Mesenchymal stem cell (in vitro differentiated cells and primary cell): ENCODE data around the gene UTS2R.

ENCODE experiments used
- DNase-seq: peaks from one replicate; pipeline ENCODE4 v3.0.0-alpha.2; 2013
- H2AFZ ChIP-seq: one replicate; pipeline ENCODE4 v1.6.1; 2013; ENCODE audit warnings: low read depth, mild to moderate bottlenecking, control low read depth, inconsistent platforms, low read length, moderate library complexity
- H2AK5ac ChIP-seq: 2 replicates; pipeline ENCODE4 v1.6.1; 2013; ENCODE audit warnings: low read length, moderate library complexity, mild to moderate bottlenecking, inconsistent platforms; ENCODE audit not compliant: severe bottlenecking
- H2BK120ac ChIP-seq: one replicate; pipeline ENCODE4 v1.6.1; 2013; ENCODE audit warnings: low read depth, mild to moderate bottlenecking, inconsistent platforms, low read length, moderate library complexity
- H2BK12ac ChIP-seq, 2 experiments: one replicate each; pipeline ENCODE4 v1.6.1; 2013; ENCODE audit warnings: inconsistent platforms in 2 of 2, low read length in 2 of 2, mild to moderate bottlenecking in 2 of 2, moderate library complexity in 2 of 2, control low read depth in 1 of 2
- H2BK15ac ChIP-seq: one replicate; pipeline ENCODE4 v1.6.1; 2013; ENCODE audit warnings: mild to moderate bottlenecking, low read depth, inconsistent platforms; ENCODE audit not compliant: poor library complexity, severe bottlenecking
- H2BK5ac ChIP-seq: 2 replicates; pipeline ENCODE4 v1.6.1; 2013; ENCODE audit warnings: low read depth, mild to moderate bottlenecking, low read length, control low read depth, inconsistent platforms; ENCODE audit not compliant: poor library complexity, severe bottlenecking
- H3K14ac ChIP-seq, 2 experiments: one replicate each; pipeline ENCODE4 v1.6.1; 2013; ENCODE audit warnings: inconsistent platforms in 2 of 2, low read length in 2 of 2, control low read depth in 1 of 2, mild to moderate bottlenecking in 1 of 2, moderate library complexity in 1 of 2
- H3K18ac ChIP-seq, 2 experiments: one replicate each; pipeline ENCODE4 v1.6.1; 2013; ENCODE audit warnings: inconsistent platforms in 2 of 2, low read length in 2 of 2, control low read depth in 1 of 2, low read depth in 1 of 2, mild to moderate bottlenecking in 1 of 2
- H3K23ac ChIP-seq, 2 experiments: one replicate each; pipeline ENCODE4 v1.6.1; 2013; ENCODE audit warnings: inconsistent platforms in 2 of 2, low read length in 2 of 2, mild to moderate bottlenecking in 2 of 2, moderate library complexity in 2 of 2, control low read depth in 1 of 2
- H3K27ac ChIP-seq: 2 replicates; pipeline ENCODE4 v1.5.1; 2013; ENCODE audit warnings: mild to moderate bottlenecking, moderate library complexity, low read length, control low read depth, inconsistent platforms; ENCODE audit not compliant: poor library complexity, severe bottlenecking
- H3K27me3 ChIP-seq, 2 experiments: 2 replicates each; pipeline versions ENCODE4 v1.6.1 to v1.7.0; 2013; ENCODE audit warnings: low read length in 2 of 2, mild to moderate bottlenecking in 2 of 2, moderate library complexity in 2 of 2, control low read depth in 1 of 2, inconsistent platforms in 1 of 2; ENCODE audit not compliant: control insufficient read depth in 1 of 2, insufficient read depth in 1 of 2
- H3K36me3 ChIP-seq, 2 experiments: 2 replicates each; pipeline versions ENCODE4 v1.6.1 to v1.7.0; 2013; ENCODE audit warnings: low read length in 2 of 2, control low read depth in 1 of 2, inconsistent platforms in 1 of 2, low read depth in 1 of 2, mild to moderate bottlenecking in 1 of 2; ENCODE audit not compliant: insufficient read depth in 2 of 2, control insufficient read depth in 1 of 2
- H3K4ac ChIP-seq, 2 experiments: one replicate each; pipeline ENCODE4 v1.6.1; 2013; ENCODE audit warnings: inconsistent platforms in 2 of 2, low read length in 2 of 2, mild to moderate bottlenecking in 2 of 2, moderate library complexity in 2 of 2, control low read depth in 1 of 2, low read depth in 1 of 2
- H3K4me1 ChIP-seq: 2 replicates; pipeline ENCODE4 v1.6.1; 2013; ENCODE audit warnings: low read depth, low read length, control low read depth; ENCODE audit not compliant: control insufficient read depth, insufficient read depth
- H3K4me2 ChIP-seq: 2 replicates; pipeline ENCODE4 v1.6.1; 2013; ENCODE audit warnings: low read length, mild to moderate bottlenecking, inconsistent platforms; ENCODE audit not compliant: poor library complexity, severe bottlenecking
- H3K4me3 ChIP-seq, 2 experiments: 2 replicates each; pipeline versions ENCODE4 v1.5.1 to v1.7.0; 2013; ENCODE audit warnings: low read length in 2 of 2, mild to moderate bottlenecking in 2 of 2, control low read depth in 1 of 2, low read depth in 1 of 2; ENCODE audit not compliant: insufficient read depth in 1 of 2
- H3K79me1 ChIP-seq: replicated peaks from 2 replicates; pipeline ENCODE4 v1.6.1; 2013; ENCODE audit warnings: mild to moderate bottlenecking, control low read depth, low read length, inconsistent platforms; ENCODE audit not compliant: poor library complexity, severe bottlenecking
- H3K9ac ChIP-seq: 2 replicates; pipeline ENCODE4 v1.7.0; 2013; ENCODE audit warnings: mild to moderate bottlenecking, low read length, moderate library complexity
- H3K9me3 ChIP-seq: 2 replicates; pipeline ENCODE4 v1.7.0; 2013; ENCODE audit warnings: mild to moderate bottlenecking, low read length; ENCODE audit not compliant: control insufficient read depth
- H4K8ac ChIP-seq: one replicate; pipeline ENCODE4 v1.6.1; 2013; ENCODE audit warnings: inconsistent platforms, mild to moderate bottlenecking, low read length, moderate library complexity
- H4K91ac ChIP-seq: one replicate; pipeline ENCODE4 v1.6.1; 2013; ENCODE audit warnings: mild to moderate bottlenecking, low read length, inconsistent platforms
- WGBS: methylation state at CpG from one replicate; pipeline ENCODE4 v1.1.7; 2013; ENCODE audit warnings: mixed read lengths; 5-methylcytosine and 5-hydroxymethylcytosine counted together

UTS2R gene

DNA sequence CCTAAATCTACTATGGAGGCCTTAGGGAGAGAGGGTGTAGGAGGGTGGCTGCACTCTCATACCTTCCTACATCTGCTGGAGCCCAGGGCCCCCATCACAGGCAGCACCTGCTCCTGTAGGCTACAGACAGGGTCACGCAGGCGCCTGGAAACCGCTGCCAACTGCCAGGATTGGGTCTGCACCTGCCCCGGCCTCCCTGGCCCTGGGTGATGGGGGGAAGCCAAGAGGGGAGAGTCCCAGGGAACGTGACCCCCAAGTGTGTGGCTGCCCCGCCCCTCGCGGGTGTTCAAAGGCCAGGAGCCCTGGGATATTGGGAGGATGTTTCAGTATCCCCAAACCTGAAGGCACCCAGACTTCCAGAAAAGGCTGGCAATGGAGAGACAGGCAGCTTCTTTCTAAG, 18.1 kb upstream of the UTS2R start:
- Histone ChIP-seq H3K4ac (no peak overlapping the region), H3K23ac (no peak overlapping the region), H3K9ac (no peak overlapping the region), H3K18ac (no peak overlapping the region), H4K91ac (no peak overlapping the region), H3K4me1 (peaks cover 39% of the 10 kb centered on the region), H2BK15ac (no peak overlapping the region), H2BK12ac (no peak overlapping the region), H3K14ac (no peak overlapping the region), H4K8ac (no peak overlapping the region), H3K4me2 (no peak overlapping the region), H2AFZ (no peak overlapping the region), H3K79me1 (no peaks in the 10 kb centered on the region), H3K4me3 (no peak overlapping the region), H2BK120ac (no peak overlapping the region), H2BK5ac (no peak overlapping the region), H3K27me3 (peaks cover 9 to 44% of the 10 kb centered on the region in 2 experiments), H2AK5ac (no peak overlapping the region), H3K27ac (no peak overlapping the region), H3K36me3 (no peaks in the 10 kb centered on the region), H3K9me3 (no peaks in the 10 kb centered on the region)
- 83% methylated on average over 8 of the region's 8 CpGs for WGBS
- DNase-seq: no peak

- peaks cover 44% of the 10 kb centered on the region for H3K4me1 ChIP-seq
- H2BK5ac ChIP-seq: no peak overlapping the region
Measured at GRCh38 chr17:82354804-82355308, 16.7 kb upstream of the UTS2R start.

DNA sequence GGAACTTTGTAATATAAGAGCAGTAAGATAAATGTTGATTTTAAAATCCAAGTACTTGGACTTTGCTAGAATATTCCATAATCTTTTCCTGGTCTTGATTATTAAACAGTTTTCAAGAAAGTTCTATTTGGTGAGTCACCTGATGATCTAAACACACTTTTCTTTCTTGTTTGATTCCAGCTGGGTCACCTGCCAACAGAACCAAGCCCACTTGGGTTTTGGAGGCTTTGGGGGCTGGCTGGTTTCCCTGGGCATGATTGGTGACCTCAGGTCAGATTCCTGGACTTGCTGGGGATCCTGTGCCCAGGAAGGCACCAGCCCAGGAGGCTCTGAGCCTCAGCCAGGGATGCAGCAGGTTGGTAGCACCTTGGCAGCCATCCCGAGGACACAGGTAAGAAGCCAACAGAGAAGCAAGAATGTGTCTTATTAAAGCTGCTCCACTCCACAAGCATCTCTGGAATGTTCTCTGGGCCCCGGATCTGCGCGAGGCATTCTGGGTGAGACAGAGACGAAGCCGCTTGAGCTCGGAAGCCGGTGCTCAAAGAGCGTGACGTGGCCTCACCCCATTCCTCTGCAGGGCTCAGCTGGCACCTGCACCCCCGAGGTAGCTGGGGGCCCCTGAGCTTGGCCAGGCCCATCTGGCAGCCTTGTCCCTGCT, 15.7 kb upstream of the UTS2R start:
- WGBS: 90% methylated on average over 10 of the region's 11 CpGs
- H2AFZ ChIP-seq: no peak overlapping the region
- no peak overlapping the region for H2BK5ac ChIP-seq
- H3K27ac ChIP-seq: no peak overlapping the region
- no peak overlapping the region for H2AK5ac ChIP-seq
- H3K4ac ChIP-seq: no peak overlapping the region
- H2BK15ac ChIP-seq: no peak overlapping the region
- no peak overlapping the region for H3K9ac ChIP-seq
- no peak for DNase-seq
- H3K27me3 ChIP-seq: peaks cover 11 to 55% of the 10 kb centered on the region in 2 experiments
- H3K36me3 ChIP-seq: no peaks in the 10 kb centered on the region
- no peak overlapping the region for H2BK12ac ChIP-seq
- H3K79me1 ChIP-seq: no peaks in the 10 kb centered on the region
- H4K8ac ChIP-seq: no peak overlapping the region
- no peak overlapping the region for H2BK120ac ChIP-seq
- H3K4me2 ChIP-seq: no peak overlapping the region
- H3K4me3 ChIP-seq: no peak overlapping the region
- H3K4me1 ChIP-seq: peaks cover 39% of the 10 kb centered on the region
- no peak overlapping the region for H3K14ac ChIP-seq
- no peak overlapping the region for H4K91ac ChIP-seq
- no peak overlapping the region for H3K18ac ChIP-seq
- H3K23ac ChIP-seq: no peak overlapping the region
- H3K9me3 ChIP-seq: no peaks in the 10 kb centered on the region

More at GRCh38 chr17:82354804-82355308, 16.7 kb upstream of the UTS2R start:
- WGBS: 82% methylated on average over 3 of the region's 7 CpGs
- H3K4me3 ChIP-seq: no peak overlapping the region
- H4K91ac ChIP-seq: no peak overlapping the region
- peaks cover 6 to 55% of the 10 kb centered on the region in 2 experiments for H3K27me3 ChIP-seq
- H3K14ac ChIP-seq: no peak overlapping the region
- H3K27ac ChIP-seq: no peak overlapping the region
- DNase-seq: no peak
- H3K9ac ChIP-seq: no peak overlapping the region
- no peak overlapping the region for H2BK120ac ChIP-seq
- H2BK15ac ChIP-seq: no peak overlapping the region
- H3K9me3 ChIP-seq: no peaks in the 10 kb centered on the region
- H3K4me2 ChIP-seq: no peak overlapping the region
- no peak overlapping the region for H2AK5ac ChIP-seq
- no peaks in the 10 kb centered on the region for H3K36me3 ChIP-seq
- H3K4ac ChIP-seq: no peak overlapping the region
- H3K79me1 ChIP-seq: no peaks in the 10 kb centered on the region
- no peak overlapping the region for H2BK12ac ChIP-seq
- no peak overlapping the region for H4K8ac ChIP-seq
- H3K23ac ChIP-seq: no peak overlapping the region
- no peak overlapping the region for H3K18ac ChIP-seq
- no peak overlapping the region for H2AFZ ChIP-seq

DNA sequence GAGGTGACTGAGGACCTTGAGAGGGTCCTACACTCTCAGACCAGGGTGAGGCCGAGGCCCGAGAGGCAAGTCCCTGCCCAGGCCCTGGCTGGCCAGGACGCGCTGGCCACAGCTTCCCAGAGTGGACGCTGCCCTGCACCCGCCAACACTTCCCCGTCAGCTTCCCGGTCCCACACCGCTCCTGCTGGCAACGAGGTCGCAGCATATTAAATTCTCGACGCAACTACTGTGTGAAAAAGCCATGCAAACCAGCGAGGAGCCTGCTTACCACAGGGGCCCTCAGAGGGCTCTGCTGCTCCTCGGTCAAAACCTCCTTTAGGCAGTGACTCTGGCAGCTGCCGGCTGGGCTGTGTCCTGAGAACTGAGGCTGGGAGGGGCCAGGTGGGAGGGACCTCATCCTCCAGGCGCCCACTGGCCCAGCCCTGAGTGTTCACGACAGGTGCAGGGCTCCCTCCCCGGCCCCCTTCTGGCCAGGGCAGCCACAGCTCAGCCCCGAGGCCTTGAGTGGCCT, 14.7 kb upstream of the UTS2R start:
- peak overlapping the region in 1 of 2 experiments; percentile 27 for H3K23ac ChIP-seq
- no peak overlapping the region for H2BK5ac ChIP-seq
- no peak overlapping the region for H2BK15ac ChIP-seq
- H3K9ac ChIP-seq: no peak overlapping the region
- H3K79me1 ChIP-seq: no peaks in the 10 kb centered on the region
- H2BK12ac ChIP-seq: no peak overlapping the region
- H4K8ac ChIP-seq: no peak overlapping the region
- WGBS: 61% methylated on average over 20 of the region's 20 CpGs
- DNase-seq: no peak
- H3K4me2 ChIP-seq: no peak overlapping the region
- peaks cover 11 to 50% of the 10 kb centered on the region in 2 experiments for H3K27me3 ChIP-seq
- no peak overlapping the region for H3K27ac ChIP-seq
- no peak overlapping the region for H2BK120ac ChIP-seq
- no peak overlapping the region for H3K4ac ChIP-seq
- no peaks in the 10 kb centered on the region for H3K9me3 ChIP-seq
- H3K18ac ChIP-seq: no peak overlapping the region
- H3K36me3 ChIP-seq: no peaks in the 10 kb centered on the region
- peaks cover 31% of the 10 kb centered on the region for H3K4me1 ChIP-seq
- no peak overlapping the region for H4K91ac ChIP-seq
- H3K4me3 ChIP-seq: no peak overlapping the region
- no peak overlapping the region for H3K14ac ChIP-seq
- H2AK5ac ChIP-seq: peak overlapping the region; percentile 83
- H2AFZ ChIP-seq: no peak overlapping the region
